ENCODE measurements around the gene THSD4.

DNA sequence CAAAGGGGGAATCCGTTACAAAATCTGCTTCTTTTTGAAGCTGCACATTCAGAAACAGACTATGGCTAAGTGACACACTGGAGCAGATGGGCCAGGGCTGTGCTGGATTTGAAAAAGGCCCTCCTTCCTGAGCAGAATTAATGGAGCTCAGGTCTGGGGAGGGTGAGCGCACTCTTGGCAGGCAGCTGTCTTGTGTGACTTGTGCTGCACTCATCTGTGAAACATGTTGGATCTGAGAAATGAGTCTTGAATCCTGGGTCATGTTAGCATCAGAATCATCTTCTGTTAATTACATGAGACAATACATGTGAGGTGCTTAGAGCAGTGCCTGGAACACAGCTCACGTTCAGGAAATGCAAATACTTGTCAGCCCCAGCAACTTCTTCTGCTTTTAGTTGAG, 219.6 kb downstream of the THSD4 start:
- TF ChIP-seq CTCF (IDR thresholded peaks at IDR 0.05; ENCODE audit: insufficient read depth, low read length) (no peak), POLR2AphosphoS5 (IDR thresholded peaks at IDR 0.05; ENCODE audit: low read depth) (no peak)
- TF ChIP-seq, protein P1, sequence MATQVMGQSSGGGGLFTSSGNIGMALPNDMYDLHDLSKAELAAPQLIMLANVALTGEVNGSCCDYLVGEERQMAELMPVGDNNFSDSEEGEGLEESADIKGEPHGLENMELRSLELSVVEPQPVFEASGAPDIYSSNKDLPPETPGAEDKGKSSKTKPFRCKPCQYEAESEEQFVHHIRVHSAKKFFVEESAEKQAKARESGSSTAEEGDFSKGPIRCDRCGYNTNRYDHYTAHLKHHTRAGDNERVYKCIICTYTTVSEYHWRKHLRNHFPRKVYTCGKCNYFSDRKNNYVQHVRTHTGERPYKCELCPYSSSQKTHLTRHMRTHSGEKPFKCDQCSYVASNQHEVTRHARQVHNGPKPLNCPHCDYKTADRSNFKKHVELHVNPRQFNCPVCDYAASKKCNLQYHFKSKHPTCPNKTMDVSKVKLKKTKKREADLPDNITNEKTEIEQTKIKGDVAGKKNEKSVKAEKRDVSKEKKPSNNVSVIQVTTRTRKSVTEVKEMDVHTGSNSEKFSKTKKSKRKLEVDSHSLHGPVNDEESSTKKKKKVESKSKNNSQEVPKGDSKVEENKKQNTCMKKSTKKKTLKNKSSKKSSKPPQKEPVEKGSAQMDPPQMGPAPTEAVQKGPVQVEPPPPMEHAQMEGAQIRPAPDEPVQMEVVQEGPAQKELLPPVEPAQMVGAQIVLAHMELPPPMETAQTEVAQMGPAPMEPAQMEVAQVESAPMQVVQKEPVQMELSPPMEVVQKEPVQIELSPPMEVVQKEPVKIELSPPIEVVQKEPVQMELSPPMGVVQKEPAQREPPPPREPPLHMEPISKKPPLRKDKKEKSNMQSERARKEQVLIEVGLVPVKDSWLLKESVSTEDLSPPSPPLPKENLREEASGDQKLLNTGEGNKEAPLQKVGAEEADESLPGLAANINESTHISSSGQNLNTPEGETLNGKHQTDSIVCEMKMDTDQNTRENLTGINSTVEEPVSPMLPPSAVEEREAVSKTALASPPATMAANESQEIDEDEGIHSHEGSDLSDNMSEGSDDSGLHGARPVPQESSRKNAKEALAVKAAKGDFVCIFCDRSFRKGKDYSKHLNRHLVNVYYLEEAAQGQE (IDR thresholded peaks at IDR 0.05; ENCODE audit: insufficient replicate concordance, low read depth): no peak

Data from HL-60 (cell line).